ENCODE results near the gene MARVELD2.
"Not testable (repeated sequence)": the region's sequence is repeated elsewhere in the genome, so short reads cannot be mapped to it uniquely, and the experiment has no call there.

MARVELD2 gene, protein sequence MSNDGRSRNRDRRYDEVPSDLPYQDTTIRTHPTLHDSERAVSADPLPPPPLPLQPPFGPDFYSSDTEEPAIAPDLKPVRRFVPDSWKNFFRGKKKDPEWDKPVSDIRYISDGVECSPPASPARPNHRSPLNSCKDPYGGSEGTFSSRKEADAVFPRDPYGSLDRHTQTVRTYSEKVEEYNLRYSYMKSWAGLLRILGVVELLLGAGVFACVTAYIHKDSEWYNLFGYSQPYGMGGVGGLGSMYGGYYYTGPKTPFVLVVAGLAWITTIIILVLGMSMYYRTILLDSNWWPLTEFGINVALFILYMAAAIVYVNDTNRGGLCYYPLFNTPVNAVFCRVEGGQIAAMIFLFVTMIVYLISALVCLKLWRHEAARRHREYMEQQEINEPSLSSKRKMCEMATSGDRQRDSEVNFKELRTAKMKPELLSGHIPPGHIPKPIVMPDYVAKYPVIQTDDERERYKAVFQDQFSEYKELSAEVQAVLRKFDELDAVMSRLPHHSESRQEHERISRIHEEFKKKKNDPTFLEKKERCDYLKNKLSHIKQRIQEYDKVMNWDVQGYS

GRCh38 chr5:69414885-69415583 is at the start of gene MARVELD2:
Gene MARVELD2, plus strand, starts transcription at chr5:69415116. Its CDS starts 4,270 bp downstream, at chr5:69419386.
- Histone ChIP-seq H3K4me3 (peak within 1 kb of the TSS; percentile 80), H3K27ac (no peak within 1 kb of the TSS)
- DNase-seq (ENCODE audit: low spot score) = no peak
- TF ChIP-seq, protein P1, sequence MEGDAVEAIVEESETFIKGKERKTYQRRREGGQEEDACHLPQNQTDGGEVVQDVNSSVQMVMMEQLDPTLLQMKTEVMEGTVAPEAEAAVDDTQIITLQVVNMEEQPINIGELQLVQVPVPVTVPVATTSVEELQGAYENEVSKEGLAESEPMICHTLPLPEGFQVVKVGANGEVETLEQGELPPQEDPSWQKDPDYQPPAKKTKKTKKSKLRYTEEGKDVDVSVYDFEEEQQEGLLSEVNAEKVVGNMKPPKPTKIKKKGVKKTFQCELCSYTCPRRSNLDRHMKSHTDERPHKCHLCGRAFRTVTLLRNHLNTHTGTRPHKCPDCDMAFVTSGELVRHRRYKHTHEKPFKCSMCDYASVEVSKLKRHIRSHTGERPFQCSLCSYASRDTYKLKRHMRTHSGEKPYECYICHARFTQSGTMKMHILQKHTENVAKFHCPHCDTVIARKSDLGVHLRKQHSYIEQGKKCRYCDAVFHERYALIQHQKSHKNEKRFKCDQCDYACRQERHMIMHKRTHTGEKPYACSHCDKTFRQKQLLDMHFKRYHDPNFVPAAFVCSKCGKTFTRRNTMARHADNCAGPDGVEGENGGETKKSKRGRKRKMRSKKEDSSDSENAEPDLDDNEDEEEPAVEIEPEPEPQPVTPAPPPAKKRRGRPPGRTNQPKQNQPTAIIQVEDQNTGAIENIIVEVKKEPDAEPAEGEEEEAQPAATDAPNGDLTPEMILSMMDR (IDR thresholded peaks at IDR 0.05) = no peak

DNA sequence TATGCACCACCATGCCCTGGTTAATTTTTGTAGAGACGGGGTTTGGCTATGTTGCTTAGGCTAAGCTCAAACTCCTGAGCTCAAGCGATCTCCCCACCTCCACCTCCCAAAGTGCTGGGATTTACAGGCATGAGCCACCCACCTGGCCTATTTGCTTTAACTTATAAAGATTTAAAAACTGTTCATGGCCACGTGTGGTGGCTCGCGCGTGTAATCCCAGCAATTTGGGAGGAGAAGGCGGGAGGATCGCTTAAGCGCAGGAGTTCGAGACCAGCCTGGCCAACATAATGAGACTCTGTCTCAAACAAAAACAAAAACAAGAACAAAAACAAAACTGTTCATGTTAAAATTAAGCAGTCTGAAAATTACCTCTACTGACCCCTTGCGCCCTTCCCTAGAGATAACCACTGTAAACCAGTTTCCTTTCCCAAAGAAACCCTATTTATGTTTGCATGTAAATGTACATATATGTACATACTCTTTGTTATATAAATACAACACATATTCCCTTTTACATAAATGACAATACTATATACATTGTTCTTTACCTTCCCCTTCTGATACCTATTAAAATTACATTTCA is 47.1 kb upstream of the MARVELD2 start:
- TF ChIP-seq, protein P1 (IDR thresholded peaks at IDR 0.05) = no peak
- peak overlapping the region in 1 of 2 donors; percentile 96 for H3K27ac ChIP-seq
- DNase-seq (ENCODE audit: low spot score) = no peak
- peak overlapping the region; percentile 99 for H3K4me3 ChIP-seq

DNA sequence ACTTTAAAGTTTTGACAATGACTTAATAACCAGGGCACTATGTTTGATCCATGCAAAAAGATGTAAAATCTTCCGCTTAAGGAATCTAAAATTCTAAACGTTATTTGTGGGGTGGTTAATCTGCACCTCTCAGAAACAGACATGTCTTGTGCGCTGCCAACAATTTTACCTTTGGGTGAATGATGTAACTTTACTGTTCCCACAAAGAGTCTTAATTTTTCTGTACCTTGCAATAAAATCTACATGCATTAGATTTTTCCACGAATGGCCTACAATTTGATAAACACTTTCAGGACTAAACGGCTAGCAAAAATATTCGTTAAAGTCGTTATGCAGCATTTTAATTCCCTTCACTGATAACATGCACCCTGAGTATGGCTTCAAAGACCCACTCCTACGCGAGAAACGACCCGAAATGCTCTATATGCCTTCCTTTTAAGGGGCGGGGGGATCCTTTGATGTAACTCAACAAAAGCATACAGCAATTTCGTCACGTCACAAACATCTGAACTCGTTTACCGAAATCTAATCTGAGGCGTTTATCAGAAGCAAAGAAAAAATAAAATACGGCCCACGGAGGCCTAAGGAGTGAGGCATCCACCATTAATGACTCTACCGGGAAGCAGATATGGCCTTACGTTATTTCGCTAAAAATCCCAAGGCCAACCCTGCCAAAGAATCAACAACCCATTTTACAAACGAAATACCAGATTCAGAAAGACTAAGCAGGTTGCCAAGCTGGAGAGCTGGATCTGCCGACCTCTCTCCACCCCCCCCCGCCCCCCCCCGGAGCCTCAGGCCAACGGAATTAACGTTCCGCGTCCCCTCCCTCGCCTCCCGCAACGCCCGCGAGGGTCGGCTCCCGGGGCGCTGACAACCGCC is 46.2 kb upstream of the MARVELD2 start:
- H3K27ac ChIP-seq = peak overlapping the region; percentile 96 to 99
- TF ChIP-seq, protein P1 (IDR thresholded peaks at IDR 0.05) = no peak
- DNase-seq (ENCODE audit: low spot score) = no peak
- H3K4me3 ChIP-seq = peak overlapping the region; percentile 99

GRCh38 chr5:69369340-69370121 is 45.4 kb upstream of the MARVELD2 start, which contains the start of the genes AK6, RAD17 and TAF9:
Gene AK6, minus strand, starts transcription at chr5:69369520. Its CDS starts 30 bp downstream, at chr5:69369490.
Gene RAD17, plus strand, starts transcription at chr5:69369818. Its CDS starts 2,391 bp downstream, at chr5:69372209.
Gene TAF9, minus strand, starts transcription at chr5:69369520. Its CDS starts 3,783 bp downstream, at chr5:69365737.
- peak within 1 kb of the TSS; percentile 96 to 99 for H3K27ac ChIP-seq
- TF ChIP-seq, protein P1 (IDR thresholded peaks at IDR 0.05) = no peak
- DNase-seq (ENCODE audit: low spot score) = peak; percentile 94
- peak within 1 kb of the TSS; percentile 99 for H3K4me3 ChIP-seq

DNA sequence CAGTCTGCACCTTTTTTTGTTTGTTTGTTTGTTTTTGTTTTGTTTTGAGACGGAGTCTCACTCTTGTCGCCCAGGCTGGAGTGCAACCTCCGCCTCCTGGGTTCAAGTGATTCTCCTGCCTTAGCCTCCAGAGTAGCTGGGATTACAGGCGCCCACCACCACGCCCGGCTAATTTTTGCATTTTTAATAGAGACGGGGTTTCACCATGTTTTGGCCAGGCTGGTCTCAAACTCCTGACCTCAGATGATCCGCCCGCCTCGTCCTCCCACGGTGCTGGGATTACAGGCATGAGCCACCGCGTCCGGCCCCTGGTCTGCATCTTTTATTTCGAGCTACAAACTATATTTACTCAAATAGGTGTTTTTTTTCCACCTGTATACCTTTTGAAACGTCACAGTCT is 44.6 kb upstream of the MARVELD2 start:
- DNase-seq (ENCODE audit: low spot score) = not testable (repeated sequence)
- Histone ChIP-seq H3K27ac (peak overlapping the region in 1 of 2 donors; percentile 96), H3K4me3 (peak overlapping the region; percentile 99)

DNA sequence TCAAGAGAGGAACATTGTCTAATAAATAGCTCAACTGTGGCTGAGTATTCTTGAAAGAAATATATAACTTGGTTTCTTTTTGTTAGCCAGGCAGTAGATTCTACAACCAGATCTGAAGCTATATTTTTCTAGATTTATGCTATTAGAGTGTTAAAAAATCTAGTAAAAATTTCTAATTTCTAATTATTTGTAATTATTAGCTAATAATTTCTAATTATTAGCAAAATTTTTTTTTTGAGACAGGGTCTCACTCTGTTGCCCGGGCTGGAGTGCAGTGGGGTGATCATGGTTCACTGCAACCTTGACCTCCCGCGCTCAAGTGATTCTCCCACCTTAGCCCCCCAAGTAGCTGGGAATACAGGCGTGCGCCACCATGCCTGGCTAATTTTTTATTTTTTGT is 42.5 kb upstream of the MARVELD2 start:
- H3K4me3 ChIP-seq = no peak overlapping the region
- TF ChIP-seq, protein P1 (IDR thresholded peaks at IDR 0.05) = no peak
- no peak for DNase-seq (ENCODE audit: low spot score)
- no peak overlapping the region for H3K27ac ChIP-seq

Data from coronary artery (tissue), 2 donors.